ENCODE measurements around the gene CCRL2. TPM values are rescaled to one million over a fixed set of nuclear protein-coding genes. Genes with fewer than 3 reads are reported as not detected.

Gene CCRL2, protein sequence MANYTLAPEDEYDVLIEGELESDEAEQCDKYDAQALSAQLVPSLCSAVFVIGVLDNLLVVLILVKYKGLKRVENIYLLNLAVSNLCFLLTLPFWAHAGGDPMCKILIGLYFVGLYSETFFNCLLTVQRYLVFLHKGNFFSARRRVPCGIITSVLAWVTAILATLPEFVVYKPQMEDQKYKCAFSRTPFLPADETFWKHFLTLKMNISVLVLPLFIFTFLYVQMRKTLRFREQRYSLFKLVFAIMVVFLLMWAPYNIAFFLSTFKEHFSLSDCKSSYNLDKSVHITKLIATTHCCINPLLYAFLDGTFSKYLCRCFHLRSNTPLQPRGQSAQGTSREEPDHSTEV
- polyA plus RNA-seq (ENCODE audit: insufficient read length in 4 of 4): 1 to 10 TPM in 2 of 4 donors, under 1 TPM in 2; 0.81 to 1.2 (median 1.00) TPM

DNA sequence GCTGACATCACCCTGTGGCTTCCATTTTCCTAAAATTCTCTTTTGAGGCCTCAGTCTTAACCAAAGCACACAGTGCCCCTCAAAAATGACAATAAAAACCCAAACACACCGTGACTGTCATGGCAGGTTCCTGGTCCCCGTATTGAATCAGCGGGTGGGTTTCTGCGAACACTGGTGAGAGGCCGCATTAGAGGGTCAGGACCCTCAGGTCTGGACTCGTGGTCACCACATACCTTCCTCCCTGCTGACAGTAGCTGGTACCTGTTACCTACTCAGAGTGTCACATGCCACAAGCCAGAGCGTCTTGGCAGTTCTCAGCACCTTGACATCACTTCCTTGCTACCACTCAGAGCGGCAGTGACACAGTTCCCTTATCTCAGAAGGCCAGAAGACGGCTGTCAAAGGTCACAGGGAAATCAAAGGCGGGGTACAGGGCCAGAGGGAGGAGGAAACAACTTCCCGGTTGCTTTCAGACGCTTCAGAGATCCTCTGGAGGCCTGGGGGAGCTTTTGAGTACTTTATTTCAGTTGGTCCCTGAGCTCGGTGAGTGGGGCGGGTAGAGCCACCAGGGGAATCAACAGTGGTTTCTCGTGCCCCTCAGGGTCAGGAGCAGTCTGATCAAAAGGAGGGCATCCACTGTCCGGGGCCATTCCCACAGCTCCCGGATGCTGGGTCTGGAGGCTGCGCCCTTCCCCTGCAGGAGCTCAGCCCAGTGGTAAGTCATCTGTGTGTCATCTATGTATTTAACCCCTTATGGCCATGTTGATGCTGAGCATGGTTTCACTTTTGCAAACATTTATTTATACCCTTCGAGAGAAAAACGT is at the start of gene CCRL2, which contains the start of gene CCR5AS:
TSS of gene CCRL2 (plus strand) at position 472 of the 824 bp plus-strand sequence. CDS start 821 bp downstream, outside the sequence.
TSS of gene CCR5AS (minus strand) at position 279 of the 824 bp plus-strand sequence.
- DNase-seq (ENCODE audit: low read depth in 4 of 4, low spot score in 2 of 4): no peak

DNA sequence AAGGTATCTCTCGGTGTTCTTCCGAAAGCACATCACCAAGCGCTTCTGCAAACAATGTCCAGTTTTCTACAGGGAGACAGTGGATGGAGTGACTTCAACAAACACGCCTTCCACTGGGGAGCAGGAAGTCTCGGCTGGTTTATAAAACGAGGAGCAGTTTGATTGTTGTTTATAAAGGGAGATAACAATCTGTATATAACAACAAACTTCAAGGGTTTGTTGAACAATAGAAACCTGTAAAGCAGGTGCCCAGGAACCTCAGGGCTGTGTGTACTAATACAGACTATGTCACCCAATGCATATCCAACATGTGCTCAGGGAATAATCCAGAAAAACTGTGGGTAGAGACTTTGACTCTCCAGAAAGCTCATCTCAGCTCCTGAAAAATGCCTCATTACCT is 48.6 kb upstream of the CCRL2 start:
- no peak for DNase-seq (ENCODE audit: low read depth in 4 of 4, low spot score in 2 of 4)

DNA sequence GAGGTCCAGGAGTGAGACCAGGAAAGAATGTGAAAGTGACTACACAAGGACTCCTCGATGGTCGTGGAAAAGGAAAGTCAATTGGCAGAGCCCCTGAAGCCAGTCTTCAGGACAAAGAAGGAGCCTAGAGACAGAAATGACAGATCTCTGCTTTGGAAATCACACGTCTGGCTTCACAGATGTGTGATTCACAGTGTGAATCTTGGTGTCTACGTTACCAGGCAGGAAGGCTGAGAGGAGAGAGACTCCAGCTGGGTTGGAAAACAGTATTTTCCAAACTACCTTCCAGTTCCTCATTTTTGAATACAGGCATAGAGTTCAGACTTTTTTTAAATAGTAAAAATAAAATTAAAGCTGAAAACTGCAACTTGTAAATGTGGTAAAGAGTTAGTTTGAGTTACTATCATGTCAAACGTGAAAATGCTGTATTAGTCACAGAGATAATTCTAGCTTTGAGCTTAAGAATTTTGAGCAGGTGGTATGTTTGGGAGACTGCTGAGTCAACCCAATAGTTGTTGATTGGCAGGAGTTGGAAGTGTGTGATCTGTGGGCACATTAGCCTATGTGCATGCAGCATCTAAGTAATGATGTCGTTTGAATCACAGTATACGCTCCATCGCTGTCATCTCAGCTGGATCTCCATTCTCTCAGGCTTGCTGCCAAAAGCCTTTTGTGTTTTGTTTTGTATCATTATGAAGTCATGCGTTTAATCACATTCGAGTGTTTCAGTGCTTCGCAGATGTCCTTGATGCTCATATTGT is 47.1 kb upstream of the CCRL2 start:
- DNase-seq (ENCODE audit: low read depth in 4 of 4, low spot score in 2 of 4): no peak

DNA sequence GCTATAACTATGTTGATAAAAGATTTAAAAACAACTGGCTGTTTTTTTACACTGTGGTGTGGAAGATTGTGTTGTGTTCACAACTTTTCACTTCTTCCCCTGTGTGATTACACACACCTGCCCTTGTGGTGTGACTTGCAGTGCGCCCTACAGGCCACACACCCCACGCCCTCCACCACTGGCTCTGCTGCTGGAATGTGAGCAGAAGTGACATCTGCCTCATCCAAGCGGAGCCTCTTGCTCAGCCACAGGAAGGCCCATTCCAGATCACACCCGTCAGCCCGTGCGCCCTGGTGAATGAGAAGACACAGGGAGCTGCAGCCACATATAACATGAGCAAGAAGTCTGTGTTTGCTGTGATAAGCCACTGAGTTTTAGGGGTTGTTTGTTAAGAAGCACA is 46.2 kb upstream of the CCRL2 start:
- DNase-seq (ENCODE audit: low read depth in 4 of 4, low spot score in 2 of 4): no peak

DNA sequence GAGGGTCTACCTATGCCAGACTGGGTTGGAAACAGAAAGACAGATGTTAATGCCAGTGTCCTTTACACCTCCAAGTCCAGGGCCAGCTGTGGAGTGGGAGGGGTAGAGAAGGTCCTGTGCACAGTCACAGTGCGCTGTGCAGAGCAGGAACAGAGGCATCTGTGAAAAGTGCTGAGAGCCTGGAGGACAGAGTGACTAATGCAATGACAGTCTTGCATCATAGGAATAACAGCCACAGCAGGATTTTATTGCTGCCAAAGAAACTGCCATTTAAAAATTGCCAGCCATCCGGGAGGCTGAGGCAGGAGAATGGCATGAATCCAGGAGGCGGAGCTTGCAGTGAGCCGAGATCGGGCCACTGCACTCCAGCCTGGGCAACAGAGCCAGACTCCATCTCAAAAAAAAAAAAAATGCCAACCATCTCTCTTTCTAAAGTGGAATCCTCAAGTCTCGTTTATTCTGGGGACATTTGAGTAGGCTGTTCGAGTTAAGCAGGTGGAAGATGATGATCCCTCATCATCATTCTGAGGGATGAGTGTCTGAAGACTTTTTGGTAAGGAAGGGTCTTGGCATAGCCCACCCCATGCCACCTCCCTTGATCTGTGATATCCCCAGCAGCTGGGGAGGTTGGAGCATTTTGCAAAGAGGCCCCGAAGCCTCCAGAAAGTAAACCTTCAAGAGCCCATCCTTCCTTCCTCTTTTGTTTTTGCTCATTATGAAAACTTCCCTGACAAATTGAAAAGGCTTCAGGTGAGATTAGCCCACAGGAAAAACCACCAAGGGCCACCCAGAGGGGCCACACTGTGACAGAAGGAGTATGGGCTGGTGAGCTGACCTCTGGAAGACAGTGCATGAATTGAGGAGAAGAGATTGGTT is 45.4 kb upstream of the CCRL2 start:
- no peak for DNase-seq (ENCODE audit: low read depth in 4 of 4, low spot score in 2 of 4)

DNA sequence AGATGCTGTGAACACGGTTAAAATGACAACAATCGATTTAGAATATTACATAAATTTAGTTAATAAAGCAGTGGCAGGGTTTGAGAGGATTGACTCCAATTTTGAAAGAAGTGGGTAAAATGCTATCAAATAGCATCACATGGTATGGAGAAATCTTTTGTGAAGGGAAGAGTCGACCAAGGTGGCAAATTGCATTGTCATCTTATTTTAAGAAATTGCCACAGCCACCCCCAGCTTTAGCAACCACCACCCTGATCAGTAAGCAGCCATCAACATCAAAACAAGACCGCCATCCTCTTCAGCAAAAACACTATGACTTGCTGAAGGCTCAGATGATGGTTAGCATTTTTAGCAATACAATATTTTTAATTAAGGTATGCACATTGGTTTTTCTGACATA is 42.0 kb upstream of the CCRL2 start:
- DNase-seq (ENCODE audit: low read depth in 4 of 4, low spot score in 2 of 4): no peak

DNA sequence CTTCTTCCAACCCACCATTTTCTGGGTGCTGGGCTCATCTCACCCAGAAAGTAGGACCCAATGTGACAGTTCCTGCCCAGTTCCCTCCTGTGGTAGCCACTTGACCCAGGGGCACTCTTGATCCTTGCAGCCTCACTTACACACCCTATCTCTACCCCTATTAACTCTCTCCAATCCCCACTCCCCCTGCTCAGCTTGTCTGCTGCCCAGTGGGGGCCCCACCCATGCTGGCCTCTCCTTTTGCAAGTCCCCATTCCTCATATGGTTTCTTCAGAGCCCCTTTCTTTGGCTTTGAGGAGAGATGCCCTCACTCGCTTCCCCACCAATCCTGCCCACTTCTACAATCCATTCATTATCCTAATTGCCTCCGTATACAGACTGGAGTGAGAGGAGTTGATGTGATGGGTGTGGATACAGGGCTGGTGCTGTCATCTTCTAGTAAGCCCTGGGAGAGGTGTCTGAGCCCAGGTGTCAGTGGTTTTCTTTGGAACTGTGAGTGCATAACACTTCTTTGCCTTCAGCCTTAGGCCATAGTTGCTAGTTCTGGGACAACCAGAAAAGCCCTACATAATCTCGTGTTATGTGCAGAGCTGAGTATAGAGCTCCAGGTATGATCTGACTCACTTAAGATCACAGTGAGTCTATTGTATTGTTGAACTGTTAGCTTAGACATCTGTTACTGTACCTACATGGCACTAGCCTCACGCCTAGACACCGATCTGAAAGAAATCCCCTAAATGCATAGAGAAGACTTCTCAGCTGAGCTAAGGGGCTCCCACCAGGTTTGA is 41.1 kb upstream of the CCRL2 start:
- no peak for DNase-seq (ENCODE audit: low read depth in 4 of 4, low spot score in 2 of 4)

DNA sequence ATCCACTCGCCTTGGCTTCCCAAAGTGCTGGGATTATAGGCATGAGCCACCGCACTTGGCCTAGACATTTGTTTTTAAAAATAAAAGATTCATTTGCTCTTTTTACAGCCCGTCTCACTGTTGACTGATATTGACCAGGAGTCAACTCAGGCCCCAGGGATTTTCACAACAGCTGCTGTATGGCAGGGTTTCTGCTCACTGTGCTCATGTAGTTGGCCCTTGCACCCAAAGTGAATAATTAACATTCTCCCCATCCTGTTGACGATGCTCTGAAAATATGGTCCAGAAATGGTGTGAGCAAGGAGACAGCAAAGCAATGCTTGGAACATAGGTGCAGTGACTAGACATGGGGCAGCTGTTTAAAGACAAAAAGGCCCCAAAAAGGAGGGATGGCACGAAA is 39.2 kb upstream of the CCRL2 start:
- DNase-seq (ENCODE audit: low read depth in 4 of 4, low spot score in 2 of 4): no peak

DNA sequence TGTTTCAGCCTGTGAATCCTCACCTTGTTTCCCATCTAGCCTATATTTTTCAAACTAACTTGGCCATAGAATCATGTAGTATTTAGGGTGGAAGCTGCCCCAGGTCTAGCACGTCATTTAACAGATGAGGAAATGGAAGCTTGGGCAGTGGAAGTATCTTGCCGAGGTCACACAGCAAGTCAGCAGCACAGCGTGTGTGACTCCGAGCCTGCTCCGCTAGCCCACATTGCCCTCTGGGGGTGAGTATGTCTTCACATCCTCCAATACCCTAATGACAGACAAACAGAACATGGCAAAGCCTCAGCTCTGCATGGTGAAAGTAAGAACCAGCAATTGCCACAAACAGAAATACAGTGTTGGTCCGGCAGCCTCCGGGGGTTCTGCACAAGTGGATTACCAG is 38.5 kb upstream of the CCRL2 start:
- DNase-seq (ENCODE audit: low read depth in 4 of 4, low spot score in 2 of 4): no peak

DNA sequence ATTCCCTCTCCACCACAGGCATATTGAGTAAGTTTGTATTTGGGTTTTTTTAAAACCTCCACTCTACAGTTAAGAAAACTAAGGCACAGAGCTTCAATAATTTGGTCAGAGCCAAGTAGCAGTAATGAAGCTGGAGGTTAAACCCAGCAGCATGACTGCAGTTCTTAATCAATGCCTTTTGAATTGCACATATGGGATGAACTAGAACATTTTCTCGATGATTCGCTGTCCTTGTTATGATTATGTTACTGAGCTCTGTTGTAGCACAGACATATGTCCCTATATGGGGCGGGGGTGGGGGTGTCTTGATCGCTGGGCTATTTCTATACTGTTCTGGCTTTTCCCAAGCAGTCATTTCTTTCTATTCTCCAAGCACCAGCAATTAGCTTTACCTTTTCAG is 37.9 kb upstream of the CCRL2 start:
- DNase-seq (ENCODE audit: low read depth in 4 of 4, low spot score in 2 of 4): no peak

DNA sequence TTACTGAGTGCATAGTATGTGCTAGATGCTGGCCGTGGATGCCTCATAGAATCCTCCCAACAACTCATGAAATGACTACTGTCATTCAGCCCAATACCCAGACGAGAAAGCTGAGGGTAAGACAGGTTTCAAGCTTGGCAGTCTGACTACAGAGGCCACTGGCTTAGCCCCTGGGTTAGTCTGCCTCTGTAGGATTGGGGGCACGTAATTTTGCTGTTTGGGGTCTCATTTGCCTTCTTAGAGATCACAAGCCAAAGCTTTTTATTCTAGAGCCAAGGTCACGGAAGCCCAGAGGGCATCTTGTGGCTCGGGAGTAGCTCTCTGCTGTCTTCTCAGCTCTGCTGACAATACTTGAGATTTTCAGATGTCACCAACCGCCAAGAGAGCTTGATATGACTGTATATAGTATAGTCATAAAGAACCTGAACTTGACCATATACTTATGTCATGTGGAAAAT is 37.4 kb upstream of the CCRL2 start:
- no peak for DNase-seq (ENCODE audit: low read depth in 4 of 4, low spot score in 2 of 4)

DNA sequence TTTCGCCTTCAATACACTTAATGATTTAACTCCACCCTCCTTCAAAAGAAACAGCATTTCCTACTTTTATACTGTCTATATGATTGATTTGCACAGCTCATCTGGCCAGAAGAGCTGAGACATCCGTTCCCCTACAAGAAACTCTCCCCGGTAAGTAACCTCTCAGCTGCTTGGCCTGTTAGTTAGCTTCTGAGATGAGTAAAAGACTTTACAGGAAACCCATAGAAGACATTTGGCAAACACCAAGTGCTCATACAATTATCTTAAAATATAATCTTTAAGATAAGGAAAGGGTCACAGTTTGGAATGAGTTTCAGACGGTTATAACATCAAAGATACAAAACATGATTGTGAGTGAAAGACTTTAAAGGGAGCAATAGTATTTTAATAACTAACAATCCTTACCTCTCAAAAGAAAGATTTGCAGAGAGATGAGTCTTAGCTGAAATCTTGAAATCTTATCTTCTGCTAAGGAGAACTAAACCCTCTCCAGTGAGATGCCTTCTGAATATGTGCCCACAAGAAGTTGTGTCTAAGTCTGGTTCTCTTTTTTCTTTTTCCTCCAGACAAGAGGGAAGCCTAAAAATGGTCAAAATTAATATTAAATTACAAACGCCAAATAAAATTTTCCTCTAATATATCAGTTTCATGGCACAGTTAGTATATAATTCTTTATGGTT is 36.1 kb upstream of the CCRL2 start, which contains the start of gene CCR5:
TSS of gene CCR5 (plus strand) at position 108 of the 680 bp plus-strand sequence. CDS start 1,957 bp downstream, outside the sequence.
- DNase-seq (ENCODE audit: low read depth in 4 of 4, low spot score in 2 of 4): no peak

DNA sequence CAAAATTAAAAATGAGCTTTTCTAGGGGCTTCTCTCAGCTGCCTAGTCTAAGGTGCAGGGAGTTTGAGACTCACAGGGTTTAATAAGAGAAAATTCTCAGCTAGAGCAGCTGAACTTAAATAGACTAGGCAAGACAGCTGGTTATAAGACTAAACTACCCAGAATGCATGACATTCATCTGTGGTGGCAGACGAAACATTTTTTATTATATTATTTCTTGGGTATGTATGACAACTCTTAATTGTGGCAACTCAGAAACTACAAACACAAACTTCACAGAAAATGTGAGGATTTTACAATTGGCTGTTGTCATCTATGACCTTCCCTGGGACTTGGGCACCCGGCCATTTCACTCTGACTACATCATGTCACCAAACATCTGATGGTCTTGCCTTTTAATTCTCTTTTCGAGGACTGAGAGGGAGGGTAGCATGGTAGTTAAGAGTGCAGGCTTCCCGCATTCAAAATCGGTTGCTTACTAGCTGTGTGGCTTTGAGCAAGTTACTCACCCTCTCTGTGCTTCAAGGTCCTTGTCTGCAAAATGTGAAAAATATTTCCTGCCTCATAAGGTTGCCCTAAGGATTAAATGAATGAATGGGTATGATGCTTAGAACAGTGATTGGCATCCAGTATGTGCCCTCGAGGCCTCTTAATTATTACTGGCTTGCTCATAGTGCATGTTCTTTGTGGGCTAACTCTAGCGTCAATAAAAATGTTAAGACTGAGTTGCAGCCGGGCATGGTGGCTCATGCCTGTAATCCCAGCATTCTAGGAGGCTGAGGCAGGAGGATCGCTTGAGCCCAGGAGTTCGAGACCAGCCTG is 35.3 kb upstream of the CCRL2 start:
- no peak for DNase-seq (ENCODE audit: low read depth in 4 of 4, low spot score in 2 of 4)

DNA sequence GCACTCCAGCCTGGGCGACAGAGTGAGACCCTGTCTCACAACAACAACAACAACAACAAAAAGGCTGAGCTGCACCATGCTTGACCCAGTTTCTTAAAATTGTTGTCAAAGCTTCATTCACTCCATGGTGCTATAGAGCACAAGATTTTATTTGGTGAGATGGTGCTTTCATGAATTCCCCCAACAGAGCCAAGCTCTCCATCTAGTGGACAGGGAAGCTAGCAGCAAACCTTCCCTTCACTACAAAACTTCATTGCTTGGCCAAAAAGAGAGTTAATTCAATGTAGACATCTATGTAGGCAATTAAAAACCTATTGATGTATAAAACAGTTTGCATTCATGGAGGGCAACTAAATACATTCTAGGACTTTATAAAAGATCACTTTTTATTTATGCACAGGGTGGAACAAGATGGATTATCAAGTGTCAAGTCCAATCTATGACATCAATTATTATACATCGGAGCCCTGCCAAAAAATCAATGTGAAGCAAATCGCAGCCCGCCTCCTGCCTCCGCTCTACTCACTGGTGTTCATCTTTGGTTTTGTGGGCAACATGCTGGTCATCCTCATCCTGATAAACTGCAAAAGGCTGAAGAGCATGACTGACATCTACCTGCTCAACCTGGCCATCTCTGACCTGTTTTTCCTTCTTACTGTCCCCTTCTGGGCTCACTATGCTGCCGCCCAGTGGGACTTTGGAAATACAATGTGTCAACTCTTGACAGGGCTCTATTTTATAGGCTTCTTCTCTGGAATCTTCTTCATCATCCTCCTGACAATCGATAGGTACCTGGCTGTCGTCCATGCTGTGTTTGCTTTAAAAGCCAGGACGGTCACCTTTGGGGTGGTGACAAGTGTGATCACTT is 34.3 kb upstream of the CCRL2 start:
- DNase-seq (ENCODE audit: low read depth in 4 of 4, low spot score in 2 of 4): no peak

DNA sequence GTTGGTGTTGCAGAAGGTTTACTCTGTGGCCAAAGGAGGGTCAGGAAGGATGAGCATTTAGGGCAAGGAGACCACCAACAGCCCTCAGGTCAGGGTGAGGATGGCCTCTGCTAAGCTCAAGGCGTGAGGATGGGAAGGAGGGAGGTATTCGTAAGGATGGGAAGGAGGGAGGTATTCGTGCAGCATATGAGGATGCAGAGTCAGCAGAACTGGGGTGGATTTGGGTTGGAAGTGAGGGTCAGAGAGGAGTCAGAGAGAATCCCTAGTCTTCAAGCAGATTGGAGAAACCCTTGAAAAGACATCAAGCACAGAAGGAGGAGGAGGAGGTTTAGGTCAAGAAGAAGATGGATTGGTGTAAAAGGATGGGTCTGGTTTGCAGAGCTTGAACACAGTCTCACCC is 32.3 kb upstream of the CCRL2 start:
- no peak for DNase-seq (ENCODE audit: low read depth in 4 of 4, low spot score in 2 of 4)

DNA sequence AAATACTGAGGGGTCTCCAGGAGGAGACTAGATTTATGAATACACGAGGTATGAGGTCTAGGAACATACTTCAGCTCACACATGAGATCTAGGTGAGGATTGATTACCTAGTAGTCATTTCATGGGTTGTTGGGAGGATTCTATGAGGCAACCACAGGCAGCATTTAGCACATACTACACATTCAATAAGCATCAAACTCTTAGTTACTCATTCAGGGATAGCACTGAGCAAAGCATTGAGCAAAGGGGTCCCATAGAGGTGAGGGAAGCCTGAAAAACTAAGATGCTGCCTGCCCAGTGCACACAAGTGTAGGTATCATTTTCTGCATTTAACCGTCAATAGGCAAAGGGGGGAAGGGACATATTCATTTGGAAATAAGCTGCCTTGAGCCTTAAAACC is 31.8 kb upstream of the CCRL2 start:
- DNase-seq (ENCODE audit: low read depth in 4 of 4, low spot score in 2 of 4): no peak

DNA sequence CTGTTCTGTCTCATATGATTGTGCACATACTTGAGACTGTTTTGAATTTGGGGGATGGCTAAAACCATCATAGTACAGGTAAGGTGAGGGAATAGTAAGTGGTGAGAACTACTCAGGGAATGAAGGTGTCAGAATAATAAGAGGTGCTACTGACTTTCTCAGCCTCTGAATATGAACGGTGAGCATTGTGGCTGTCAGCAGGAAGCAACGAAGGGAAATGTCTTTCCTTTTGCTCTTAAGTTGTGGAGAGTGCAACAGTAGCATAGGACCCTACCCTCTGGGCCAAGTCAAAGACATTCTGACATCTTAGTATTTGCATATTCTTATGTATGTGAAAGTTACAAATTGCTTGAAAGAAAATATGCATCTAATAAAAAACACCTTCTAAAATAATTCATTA is 31.2 kb upstream of the CCRL2 start:
- DNase-seq (ENCODE audit: low read depth in 4 of 4, low spot score in 2 of 4): no peak
